Kasumi-1 (cell line): ENCODE data around the gene SMURF1.
"Not testable (repeated sequence)": the region's sequence is repeated elsewhere in the genome, so short reads cannot be mapped to it uniquely, and the experiment has no call there.

Experiments
- DNase-seq, 2 experiments: peaks; one replicate each; lab custom pipeline; 2025; lab: John Stamatoyannopoulos, UW

SMURF1 gene

GRCh38 chr7:99121496-99122021 lies 22.3 kb downstream of the SMURF1 start:
- DNase-seq, result no peak

- no peak for DNase-seq
These were observed 23.0 kb downstream of the SMURF1 start for GRCh38 chr7:99120916-99121315.

GRCh38 chr7:99120501-99120900 lies 23.4 kb downstream of the SMURF1 start:
- DNase-seq, result peak; percentile 87

GRCh38 chr7:99118077-99118476 lies 25.8 kb downstream of the SMURF1 start:
- no peak for DNase-seq

- DNase-seq, result no peak
These were observed 27.8 kb downstream of the SMURF1 start for GRCh38 chr7:99116144-99116543.

- DNase-seq, result no peak
These were observed 28.5 kb downstream of the SMURF1 start for GRCh38 chr7:99115379-99115778.

- no peak for DNase-seq
These were observed 30.9 kb downstream of the SMURF1 start for GRCh38 chr7:99112979-99113378.

GRCh38 chr7:99112097-99112496 lies 31.8 kb downstream of the SMURF1 start:
- peak; percentile 14 to 20 for DNase-seq

GRCh38 chr7:99111591-99111990 lies 32.3 kb downstream of the SMURF1 start:
- DNase-seq, result no peak

GRCh38 chr7:99109108-99110051 lies 34.5 kb downstream of the SMURF1 start:
- peak; percentile 80 to 81 for DNase-seq

GRCh38 chr7:99108613-99109012 lies 35.3 kb downstream of the SMURF1 start:
- DNase-seq, result no peak

- no peak for DNase-seq
These were observed 37.1 kb downstream of the SMURF1 start for GRCh38 chr7:99106821-99107241.

GRCh38 chr7:99106411-99106810 lies 37.5 kb downstream of the SMURF1 start:
- no peak for DNase-seq

GRCh38 chr7:99105756-99106155 lies 38.2 kb downstream of the SMURF1 start:
- DNase-seq, result no peak

GRCh38 chr7:99104631-99105030 lies 39.3 kb downstream of the SMURF1 start:
- no peak for DNase-seq

- not testable (repeated sequence) for DNase-seq
These were observed 40.1 kb downstream of the SMURF1 start for GRCh38 chr7:99103836-99104235.

GRCh38 chr7:99102809-99103690 lies 40.9 kb downstream of the SMURF1 start:
- no peak for DNase-seq

GRCh38 chr7:99102361-99102760 lies 41.5 kb downstream of the SMURF1 start:
- no peak for DNase-seq

- not testable (repeated sequence) for DNase-seq
These were observed 42.4 kb downstream of the SMURF1 start for GRCh38 chr7:99101516-99101915.

- no peak for DNase-seq
These were observed 44.3 kb downstream of the SMURF1 start for GRCh38 chr7:99099499-99100077.

- no peak for DNase-seq
These were observed 44.9 kb downstream of the SMURF1 start for GRCh38 chr7:99098824-99099498.
